Metanephros (tissue), 1 donor: ENCODE measurements around the gene WNT5A. TPM values are rescaled to one million over a fixed set of nuclear protein-coding genes. Genes with fewer than 3 reads are reported as not detected.

Source experiments
- total RNA-seq: library from RNA; depleted of rRNA; stranded (reverse); fragments of >200 nt; gene quantifications from one replicate; pipeline ENCODE4 v1.2.3, GENCODE V29; 2014

Gene WNT5A
- 84.9 TPM for total RNA-seq

DNA sequence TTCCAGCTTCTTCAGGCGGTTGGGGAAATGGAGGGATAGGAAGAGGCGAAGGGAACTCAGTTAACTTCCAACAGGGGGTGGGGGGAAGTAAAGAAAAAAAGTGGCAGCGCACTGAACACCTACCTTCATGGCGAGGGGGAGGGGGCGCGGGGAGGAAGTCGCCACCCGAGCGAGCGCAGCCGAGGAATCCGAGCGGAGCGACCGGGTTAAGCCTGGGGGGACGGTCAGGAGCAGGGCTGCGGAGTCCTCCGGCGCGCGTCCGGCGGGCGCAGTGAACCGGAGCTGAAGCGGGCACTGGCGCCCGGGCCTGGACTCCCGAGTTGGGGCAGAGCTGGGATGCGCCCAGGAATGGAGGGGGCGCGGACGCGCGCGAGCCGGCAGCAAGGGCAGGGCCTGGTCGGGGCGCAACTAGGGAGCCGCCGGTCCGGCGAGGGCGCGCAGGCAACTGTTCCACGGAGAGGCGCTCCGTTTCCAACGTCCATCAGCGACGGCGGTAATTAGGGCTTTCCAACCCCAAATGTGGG is at the start of gene WNT5A:
TSS of gene WNT5A (minus strand) at position 450 of the 524 bp plus-strand sequence. CDS start at position 129, 321 bp downstream.

